ENCODE measurements around the gene ALLC.

- no peak for TF ChIP-seq CTCF (IDR thresholded peaks at IDR 0.05 in 4 of 5, conservative IDR thresholded peaks at IDR 0.05 in 1 of 5)
- TF ChIP-seq POLR2A (IDR thresholded peaks at IDR 0.05), result no peak
These were observed 89.8 kb downstream of the ALLC start for GRCh38 chr2:3747826-3748225.

Measured in gastrocnemius medialis (tissue), 4 donors.